ENCODE results near the gene TLCD3B. TPM values are rescaled to one million over a fixed set of nuclear protein-coding genes. Genes with fewer than 3 reads are reported as not detected.

Gene TLCD3B
- total and polyA plus RNA-seq, 9 of the 15 experiments (the other 6 are each of a cell fraction or from before 2014, with no cell fraction given): 0.10 to 0.52 (median 0.23) TPM; not detected in 4

DNA sequence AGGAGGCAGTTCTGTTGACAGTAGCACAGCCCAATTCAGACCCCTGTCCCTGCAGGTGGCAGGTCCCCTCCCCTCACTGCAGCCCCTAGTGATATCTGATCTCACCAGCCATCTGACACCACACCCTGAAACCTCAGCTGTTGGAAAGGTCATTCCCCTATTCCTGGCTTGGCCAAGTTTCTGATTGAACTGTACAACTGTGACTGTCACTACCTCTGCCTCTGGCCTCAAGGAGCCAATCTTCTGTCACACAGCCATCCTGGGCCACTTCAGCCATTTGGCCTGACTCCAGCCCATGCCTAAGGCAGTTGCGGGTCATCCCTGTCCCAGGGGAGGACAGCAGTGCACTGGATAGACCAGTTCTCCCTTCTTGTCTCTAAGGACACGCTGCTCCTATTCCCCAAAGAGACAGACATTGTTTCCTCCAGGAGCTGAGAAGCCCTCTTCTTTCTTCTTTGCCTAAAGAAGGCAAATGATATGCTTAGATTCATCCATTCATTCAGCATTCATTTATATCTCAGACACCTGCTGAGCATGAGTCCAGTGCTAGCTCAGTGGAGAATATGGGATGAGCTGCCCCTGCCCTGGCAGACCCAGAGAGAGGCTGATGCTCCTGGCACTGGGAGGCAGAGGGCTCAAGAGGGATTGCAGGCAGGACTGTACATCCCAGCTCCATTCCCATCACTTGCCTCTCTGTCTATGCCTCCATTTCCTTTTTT lies 29.9 kb upstream of the TLCD3B start (continued):
- TF ChIP-seq SIRT6 (IDR thresholded peaks at IDR 0.05; ENCODE audit: low read depth, low read length): no peak
- no peak for TF ChIP-seq TAF9B (IDR thresholded peaks at IDR 0.05; ENCODE audit: partially characterized antibody)
- peak; percentile 34 for TF ChIP-seq TEAD4 (IDR thresholded peaks at IDR 0.05; ENCODE audit: low read length)
- TF ChIP-seq TEAD4 (CRISPR knock-in tag; IDR thresholded peaks at IDR 0.05; ENCODE audit: borderline replicate concordance): no peak
- TF ChIP-seq, protein P1, sequence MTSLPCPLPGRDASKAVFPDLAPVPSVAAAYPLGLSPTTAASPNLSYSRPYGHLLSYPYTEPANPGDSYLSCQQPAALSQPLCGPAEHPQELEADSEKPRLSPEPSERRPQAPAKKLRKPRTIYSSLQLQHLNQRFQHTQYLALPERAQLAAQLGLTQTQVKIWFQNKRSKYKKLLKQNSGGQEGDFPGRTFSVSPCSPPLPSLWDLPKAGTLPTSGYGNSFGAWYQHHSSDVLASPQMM (CRISPR knock-in tag; IDR thresholded peaks at IDR 0.05): no peak
- TF ChIP-seq SMAD3 (CRISPR knock-in tag; conservative IDR thresholded peaks at IDR 0.05): no peak
- TF ChIP-seq BCOR (IDR thresholded peaks at IDR 0.05): no peak
- no peak for TF ChIP-seq ZBTB8A (IDR thresholded peaks at IDR 0.05; ENCODE audit: partially characterized antibody)
- TF ChIP-seq, protein P2, sequence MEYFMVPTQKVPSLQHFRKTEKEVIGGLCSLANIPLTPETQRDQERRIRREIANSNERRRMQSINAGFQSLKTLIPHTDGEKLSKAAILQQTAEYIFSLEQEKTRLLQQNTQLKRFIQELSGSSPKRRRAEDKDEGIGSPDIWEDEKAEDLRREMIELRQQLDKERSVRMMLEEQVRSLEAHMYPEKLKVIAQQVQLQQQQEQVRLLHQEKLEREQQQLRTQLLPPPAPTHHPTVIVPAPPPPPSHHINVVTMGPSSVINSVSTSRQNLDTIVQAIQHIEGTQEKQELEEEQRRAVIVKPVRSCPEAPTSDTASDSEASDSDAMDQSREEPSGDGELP (CRISPR knock-in tag; IDR thresholded peaks at IDR 0.05; ENCODE audit: borderline replicate concordance): peak; percentile 80
- TF ChIP-seq CTBP1 (IDR thresholded peaks at IDR 0.05; ENCODE audit: borderline replicate concordance): peak; percentile 39; the same call in 1 of the 2 replicates
- TF ChIP-seq ERF (CRISPR knock-in tag; IDR thresholded peaks at IDR 0.05): no peak
- TF ChIP-seq MYBL2 (IDR thresholded peaks at IDR 0.05; ENCODE audit: low read depth): no peak
- TF ChIP-seq MYBL2 (CRISPR knock-in tag; IDR thresholded peaks at IDR 0.05; ENCODE audit: borderline replicate concordance): no peak
- TF ChIP-seq TFAM (CRISPR knock-in tag; conservative IDR thresholded peaks at IDR 0.05): no peak
- no peak for TF ChIP-seq ZNF778 (CRISPR knock-in tag; IDR thresholded peaks at IDR 0.05)
- TF ChIP-seq, protein P3, sequence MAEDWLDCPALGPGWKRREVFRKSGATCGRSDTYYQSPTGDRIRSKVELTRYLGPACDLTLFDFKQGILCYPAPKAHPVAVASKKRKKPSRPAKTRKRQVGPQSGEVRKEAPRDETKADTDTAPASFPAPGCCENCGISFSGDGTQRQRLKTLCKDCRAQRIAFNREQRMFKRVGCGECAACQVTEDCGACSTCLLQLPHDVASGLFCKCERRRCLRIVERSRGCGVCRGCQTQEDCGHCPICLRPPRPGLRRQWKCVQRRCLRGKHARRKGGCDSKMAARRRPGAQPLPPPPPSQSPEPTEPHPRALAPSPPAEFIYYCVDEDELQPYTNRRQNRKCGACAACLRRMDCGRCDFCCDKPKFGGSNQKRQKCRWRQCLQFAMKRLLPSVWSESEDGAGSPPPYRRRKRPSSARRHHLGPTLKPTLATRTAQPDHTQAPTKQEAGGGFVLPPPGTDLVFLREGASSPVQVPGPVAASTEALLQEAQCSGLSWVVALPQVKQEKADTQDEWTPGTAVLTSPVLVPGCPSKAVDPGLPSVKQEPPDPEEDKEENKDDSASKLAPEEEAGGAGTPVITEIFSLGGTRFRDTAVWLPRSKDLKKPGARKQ (CRISPR knock-in tag; IDR thresholded peaks at IDR 0.05): no peak
- TF ChIP-seq CXXC5 (CRISPR knock-in tag; IDR thresholded peaks at IDR 0.05): no peak
- no peak for TF ChIP-seq CBX5 (IDR thresholded peaks at IDR 0.05; ENCODE audit: borderline replicate concordance, low read depth)
- TF ChIP-seq, protein P4, sequence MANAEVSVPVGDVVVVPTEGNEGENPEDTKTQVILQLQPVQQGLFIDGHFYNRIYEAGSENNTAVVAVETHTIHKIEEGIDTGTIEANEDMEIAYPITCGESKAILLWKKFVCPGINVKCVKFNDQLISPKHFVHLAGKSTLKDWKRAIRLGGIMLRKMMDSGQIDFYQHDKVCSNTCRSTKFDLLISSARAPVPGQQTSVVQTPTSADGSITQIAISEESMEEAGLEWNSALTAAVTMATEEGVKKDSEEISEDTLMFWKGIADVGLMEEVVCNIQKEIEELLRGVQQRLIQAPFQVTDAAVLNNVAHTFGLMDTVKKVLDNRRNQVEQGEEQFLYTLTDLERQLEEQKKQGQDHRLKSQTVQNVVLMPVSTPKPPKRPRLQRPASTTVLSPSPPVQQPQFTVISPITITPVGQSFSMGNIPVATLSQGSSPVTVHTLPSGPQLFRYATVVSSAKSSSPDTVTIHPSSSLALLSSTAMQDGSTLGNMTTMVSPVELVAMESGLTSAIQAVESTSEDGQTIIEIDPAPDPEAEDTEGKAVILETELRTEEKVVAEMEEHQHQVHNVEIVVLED (CRISPR knock-in tag; IDR thresholded peaks at IDR 0.05): no peak
- TF ChIP-seq, protein P5, sequence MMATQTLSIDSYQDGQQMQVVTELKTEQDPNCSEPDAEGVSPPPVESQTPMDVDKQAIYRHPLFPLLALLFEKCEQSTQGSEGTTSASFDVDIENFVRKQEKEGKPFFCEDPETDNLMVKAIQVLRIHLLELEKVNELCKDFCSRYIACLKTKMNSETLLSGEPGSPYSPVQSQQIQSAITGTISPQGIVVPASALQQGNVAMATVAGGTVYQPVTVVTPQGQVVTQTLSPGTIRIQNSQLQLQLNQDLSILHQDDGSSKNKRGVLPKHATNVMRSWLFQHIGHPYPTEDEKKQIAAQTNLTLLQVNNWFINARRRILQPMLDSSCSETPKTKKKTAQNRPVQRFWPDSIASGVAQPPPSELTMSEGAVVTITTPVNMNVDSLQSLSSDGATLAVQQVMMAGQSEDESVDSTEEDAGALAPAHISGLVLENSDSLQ (IDR thresholded peaks at IDR 0.05): 0 out of 2 replicates have a peak, but pooled peaks have one; percentile 32
- TF ChIP-seq PML (IDR thresholded peaks at IDR 0.05; ENCODE audit: low read length): no peak
- no peak for TF ChIP-seq SMARCA5 (IDR thresholded peaks at IDR 0.05)
- TF ChIP-seq SRF (CRISPR knock-in tag; IDR thresholded peaks at IDR 0.05): no peak
- TF ChIP-seq FOXJ3 (CRISPR knock-in tag; IDR thresholded peaks at IDR 0.05): no peak

Data from K562 (cell line).